Panc1 (cell line): ENCODE data around the gene DTNB.

Experiments used
- CTCF ChIP-seq: fragments of 450-650 bp; IDR thresholded peaks from 2 replicates; pipeline ENCODE4 v1.5.1; 2017; ENCODE audit warnings: mild to moderate bottlenecking
- POLR2AphosphoS5 ChIP-seq: IDR thresholded peaks from 2 replicates; pipeline ENCODE4 v1.6.1; 2012; ENCODE audit warnings: mild to moderate bottlenecking, low read depth, low read length, moderate library complexity
- REST ChIP-seq, 2 experiments: IDR thresholded peaks; 2 replicates each; pipeline ENCODE4 v1.6.1; 2011 to 2012; ENCODE audit warnings: low read depth in 2 of 2, control low read depth in 1 of 2, low read length in 1 of 2, mild to moderate bottlenecking in 1 of 2, moderate library complexity in 1 of 2; ENCODE audit not compliant: insufficient read depth in 1 of 2

GRCh38 chr2:25383806-25384205 is 289.6 kb downstream of the DTNB start:
- TF ChIP-seq CTCF: no peak
- no peak for TF ChIP-seq POLR2AphosphoS5
- no peak for TF ChIP-seq REST (IDR thresholded peaks at IDR 0.05; ENCODE audit: insufficient read depth in 1 of 2, low read depth in 2 of 2, low read length in 1 of 2)
